Sigmoid colon (tissue), 7 donors: ENCODE results near the gene FAM174B. TPM values are rescaled to one million over a fixed set of nuclear protein-coding genes. Genes with fewer than 3 reads are reported as not detected.
A peak's percentile ranks its signal among the peaks of the same experiment; 100 is the strongest.

Experiments
- DNase-seq: peaks from one replicate; pipeline ENCODE4 v3.0.0-alpha.2; 2019
- H3K27ac ChIP-seq, 4 donors: fragments of 200-600 bp; sonication (generic); one replicate each; pipeline ENCODE4 v1.5.1; 2016 to 2019; ENCODE audit warnings: mild to moderate bottlenecking in 1 of 4
- H3K27me3 ChIP-seq, 3 donors: fragments of 200-600 bp; sonication (generic); one replicate each; pipeline ENCODE4 v1.5.1; 2019; ENCODE audit warnings: mild to moderate bottlenecking in 1 of 3
- H3K36me3 ChIP-seq, 4 donors: fragments of 200-600 bp; sonication (generic); one replicate each; pipeline ENCODE4 v1.5.1; 2016 to 2019
- H3K4me1 ChIP-seq, 4 donors: fragments of 200-600 bp; sonication (generic); one replicate each; pipeline ENCODE4 v1.5.1; 2017 to 2019
- H3K4me3 ChIP-seq, 4 donors: fragments of 200-600 bp; sonication (generic); one replicate each; pipeline ENCODE4 v1.5.1; 2017 to 2019; ENCODE audit warnings: mild to moderate bottlenecking in 2 of 4, moderate library complexity in 1 of 4
- H3K9me3 ChIP-seq, 4 donors: fragments of 200-600 bp in 3 of 4; sonication (generic) in 3 of 4; one replicate each; pipeline versions ENCODE4 v1.5.1 to v1.6.1; 2013 to 2019
- EP300 ChIP-seq, 4 donors: sonication (generic); formaldehyde crosslinking; IDR thresholded peaks; one replicate each; pipeline ENCODE4 v1.6.1; 2017; ENCODE audit warnings: antibody characterized with exemption in 4 of 4
- POLR2A ChIP-seq, 2 donors: fragments of 450-650 bp; IDR thresholded peaks; one replicate each; pipeline ENCODE4 v1.6.1; 2016; ENCODE audit warnings: antibody characterized with exemption in 2 of 2, mild to moderate bottlenecking in 2 of 2, moderate library complexity in 2 of 2
- POLR2AphosphoS5 ChIP-seq, 4 donors: sonication (generic); formaldehyde crosslinking; IDR thresholded peaks; one replicate each; pipeline ENCODE4 v1.6.1; 2017; ENCODE audit warnings: antibody characterized with exemption in 4 of 4
- whole genome bisulfite sequencing, 2 donors: extraction: QIAGEN DNeasy Blood & Tissue Kit; methylation state at CpG; one replicate each; pipeline ENCODE4 v1.1.7; 2013; 5-methylcytosine and 5-hydroxymethylcytosine counted together
- intact Hi-C: fragments of 100-400 bp; cut with DNase I; formaldehyde crosslinking; loops from one replicate; pipeline ENCODE4 v1.15.1; 2023
- polyA plus RNA-seq, 3 donors: library from polyadenylated mRNA; stranded (reverse); fragments of 200-250 nt; gene quantifications; one replicate each; pipeline ENCODE4 v1.2.3, GENCODE V29; 2013
- total RNA-seq, 4 donors: library from RNA; depleted of rRNA; stranded (reverse); fragments of >200 nt; gene quantifications; one replicate each; pipeline ENCODE4 v1.1.0, GENCODE V29; 2016
- TF ChIP-seq, protein P1 (sequence below), 4 experiments: fragments of 450-650 bp in 3 of 4; fragments of 200-600 bp in 1 of 4; IDR thresholded peaks; one replicate each; pipeline ENCODE4 v1.5.1; 2016 to 2019; ENCODE audit warnings: antibody characterized with exemption in 4 of 4, mild to moderate bottlenecking in 3 of 4, moderate library complexity in 2 of 4
- donor health status: healthy with polysubstance abuse.
- donor health status: Bipolar disorder and iron deficiency.
- donor health status: healthy.

The FAM174B gene
- total and polyA plus RNA-seq, 7 donors, result 5.3 to 38.9 (median 8.1) TPM

GRCh38 chr15:92613841-92614240 is 41.7 kb downstream of the FAM174B start:
- no peak overlapping the region for H3K27ac ChIP-seq
- H3K36me3 ChIP-seq, result no peaks in the 10 kb centered on the region
- H3K9me3 ChIP-seq, result no peaks in the 10 kb centered on the region
- no peak overlapping the region for H3K4me3 ChIP-seq
- peak; percentile 30 for DNase-seq
- WGBS, 2 donors, result 90 to 91% methylated on average over 7 of the region's 7 CpGs
- TF ChIP-seq, protein P1, sequence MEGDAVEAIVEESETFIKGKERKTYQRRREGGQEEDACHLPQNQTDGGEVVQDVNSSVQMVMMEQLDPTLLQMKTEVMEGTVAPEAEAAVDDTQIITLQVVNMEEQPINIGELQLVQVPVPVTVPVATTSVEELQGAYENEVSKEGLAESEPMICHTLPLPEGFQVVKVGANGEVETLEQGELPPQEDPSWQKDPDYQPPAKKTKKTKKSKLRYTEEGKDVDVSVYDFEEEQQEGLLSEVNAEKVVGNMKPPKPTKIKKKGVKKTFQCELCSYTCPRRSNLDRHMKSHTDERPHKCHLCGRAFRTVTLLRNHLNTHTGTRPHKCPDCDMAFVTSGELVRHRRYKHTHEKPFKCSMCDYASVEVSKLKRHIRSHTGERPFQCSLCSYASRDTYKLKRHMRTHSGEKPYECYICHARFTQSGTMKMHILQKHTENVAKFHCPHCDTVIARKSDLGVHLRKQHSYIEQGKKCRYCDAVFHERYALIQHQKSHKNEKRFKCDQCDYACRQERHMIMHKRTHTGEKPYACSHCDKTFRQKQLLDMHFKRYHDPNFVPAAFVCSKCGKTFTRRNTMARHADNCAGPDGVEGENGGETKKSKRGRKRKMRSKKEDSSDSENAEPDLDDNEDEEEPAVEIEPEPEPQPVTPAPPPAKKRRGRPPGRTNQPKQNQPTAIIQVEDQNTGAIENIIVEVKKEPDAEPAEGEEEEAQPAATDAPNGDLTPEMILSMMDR (IDR thresholded peaks at IDR 0.05), result no peak
- TF ChIP-seq POLR2A (IDR thresholded peaks at IDR 0.05), result no peak
- TF ChIP-seq POLR2AphosphoS5 (IDR thresholded peaks at IDR 0.05), result no peak
- TF ChIP-seq EP300 (IDR thresholded peaks at IDR 0.05), result no peak
- intact Hi-C loops, result no loop called here
- no peaks in the 10 kb centered on the region for H3K27me3 ChIP-seq
- peaks cover 0 to 34% (median 25%) of the 10 kb centered on the region in 4 donors for H3K4me1 ChIP-seq

- WGBS, 2 donors, result 91 to 95% methylated on average over 4 of the region's 4 CpGs
- H3K4me1 ChIP-seq, result peaks cover 0 to 24% (median 16%) of the 10 kb centered on the region in 4 donors
- intact Hi-C loops, result no loop called here
Measured at GRCh38 chr15:92612891-92613290, 42.7 kb downstream of the FAM174B start.

GRCh38 chr15:92611995-92612745 is 43.4 kb downstream of the FAM174B start:
- 76 to 77% methylated on average over 7 of the region's 7 CpGs for WGBS, 2 donors
- H3K9me3 ChIP-seq, result no peaks in the 10 kb centered on the region
- no peaks in the 10 kb centered on the region for H3K36me3 ChIP-seq
- TF ChIP-seq, protein P1 (IDR thresholded peaks at IDR 0.05), result no peak
- peak in 1 of 4 donors; percentile 8 for TF ChIP-seq POLR2AphosphoS5 (IDR thresholded peaks at IDR 0.05)
- no peak for TF ChIP-seq POLR2A (IDR thresholded peaks at IDR 0.05)
- H3K27me3 ChIP-seq, result no peaks in the 10 kb centered on the region
- peaks cover 0 to 17% (median 9%) of the 10 kb centered on the region in 4 donors for H3K4me1 ChIP-seq
- intact Hi-C loops, result no loop called here
- H3K4me3 ChIP-seq, result no peak overlapping the region
- H3K27ac ChIP-seq, result peak overlapping the region in 2 of 4 donors; percentile 20 to 23
- DNase-seq, result peak; percentile 59

More at GRCh38 chr15:92612891-92613290, 42.7 kb downstream of the FAM174B start:
- peak; percentile 27 for DNase-seq
- Histone ChIP-seq H3K4me3 (no peak overlapping the region), H3K36me3 (no peaks in the 10 kb centered on the region), H3K27me3 (no peaks in the 10 kb centered on the region), H3K9me3 (no peaks in the 10 kb centered on the region), H3K27ac (peak overlapping the region in 2 of 4 donors; percentile 20 to 23)
- TF ChIP-seq EP300 (IDR thresholded peaks at IDR 0.05) (no peak), POLR2AphosphoS5 (IDR thresholded peaks at IDR 0.05) (no peak), POLR2A (IDR thresholded peaks at IDR 0.05) (no peak)
- TF ChIP-seq, protein P1 (IDR thresholded peaks at IDR 0.05), result no peak

DNA sequence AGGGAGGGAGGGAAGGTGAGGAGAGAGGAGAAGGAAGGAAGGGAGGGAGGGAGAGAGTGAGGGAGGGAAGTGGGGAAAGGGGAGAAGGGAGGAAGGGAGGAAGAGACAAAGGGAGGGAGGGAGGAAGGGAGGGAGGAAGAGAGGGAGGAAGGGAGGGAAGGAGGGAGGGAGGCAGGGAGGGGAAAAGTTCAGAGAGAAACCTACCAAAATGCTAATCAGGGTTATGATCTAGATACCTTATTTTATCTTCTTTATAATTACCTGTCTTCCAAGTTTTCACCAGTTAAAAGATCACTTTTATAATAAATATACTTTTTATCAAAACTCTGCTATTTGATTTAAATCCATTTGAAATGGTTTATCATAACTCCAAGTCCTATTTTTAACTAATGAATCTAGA is 44.4 kb downstream of the FAM174B start:
- DNase-seq, result no peak
- no peak for TF ChIP-seq EP300 (IDR thresholded peaks at IDR 0.05)
- TF ChIP-seq, protein P1 (IDR thresholded peaks at IDR 0.05), result no peak
- no peaks in the 10 kb centered on the region for H3K27me3 ChIP-seq
- no peak overlapping the region for H3K27ac ChIP-seq
- H3K4me3 ChIP-seq, result no peak overlapping the region
- H3K4me1 ChIP-seq, result peaks cover 0 to 9% (median 3%) of the 10 kb centered on the region in 4 donors
- H3K36me3 ChIP-seq, result no peaks in the 10 kb centered on the region
- intact Hi-C loops, result no loop called here
- H3K9me3 ChIP-seq, result no peaks in the 10 kb centered on the region
